Measurements from ENCODE around the gene TUSC1. TPM values are rescaled to one million over a fixed set of nuclear protein-coding genes. Genes with fewer than 3 reads are reported as not detected.

Gene TUSC1
- total and polyA plus RNA-seq, 2 of the 8 experiments (the other 6 are each of a cell fraction or from before 2014, with no cell fraction given): 4.3 to 4.6 TPM

DNA sequence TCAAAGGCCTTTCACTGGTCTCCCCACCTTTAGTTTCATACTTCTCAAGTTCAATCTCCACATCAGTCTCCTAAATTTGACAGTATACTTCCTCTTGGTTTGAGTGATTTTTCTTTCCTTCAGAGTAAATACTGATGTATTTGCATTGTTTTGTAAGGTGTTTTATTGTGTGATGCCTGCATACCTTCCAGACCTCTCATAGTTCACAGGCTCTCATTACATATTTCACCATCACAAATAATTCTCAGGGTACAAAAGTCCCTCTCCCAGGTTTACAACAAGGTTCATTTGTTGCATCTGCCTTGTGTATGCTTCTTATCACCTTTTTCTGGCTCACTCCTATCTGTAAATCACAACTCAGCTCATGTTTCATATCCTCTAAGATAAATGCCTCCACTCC lies 22.2 kb upstream of the TUSC1 start (continued):
- TF ChIP-seq, protein P1, sequence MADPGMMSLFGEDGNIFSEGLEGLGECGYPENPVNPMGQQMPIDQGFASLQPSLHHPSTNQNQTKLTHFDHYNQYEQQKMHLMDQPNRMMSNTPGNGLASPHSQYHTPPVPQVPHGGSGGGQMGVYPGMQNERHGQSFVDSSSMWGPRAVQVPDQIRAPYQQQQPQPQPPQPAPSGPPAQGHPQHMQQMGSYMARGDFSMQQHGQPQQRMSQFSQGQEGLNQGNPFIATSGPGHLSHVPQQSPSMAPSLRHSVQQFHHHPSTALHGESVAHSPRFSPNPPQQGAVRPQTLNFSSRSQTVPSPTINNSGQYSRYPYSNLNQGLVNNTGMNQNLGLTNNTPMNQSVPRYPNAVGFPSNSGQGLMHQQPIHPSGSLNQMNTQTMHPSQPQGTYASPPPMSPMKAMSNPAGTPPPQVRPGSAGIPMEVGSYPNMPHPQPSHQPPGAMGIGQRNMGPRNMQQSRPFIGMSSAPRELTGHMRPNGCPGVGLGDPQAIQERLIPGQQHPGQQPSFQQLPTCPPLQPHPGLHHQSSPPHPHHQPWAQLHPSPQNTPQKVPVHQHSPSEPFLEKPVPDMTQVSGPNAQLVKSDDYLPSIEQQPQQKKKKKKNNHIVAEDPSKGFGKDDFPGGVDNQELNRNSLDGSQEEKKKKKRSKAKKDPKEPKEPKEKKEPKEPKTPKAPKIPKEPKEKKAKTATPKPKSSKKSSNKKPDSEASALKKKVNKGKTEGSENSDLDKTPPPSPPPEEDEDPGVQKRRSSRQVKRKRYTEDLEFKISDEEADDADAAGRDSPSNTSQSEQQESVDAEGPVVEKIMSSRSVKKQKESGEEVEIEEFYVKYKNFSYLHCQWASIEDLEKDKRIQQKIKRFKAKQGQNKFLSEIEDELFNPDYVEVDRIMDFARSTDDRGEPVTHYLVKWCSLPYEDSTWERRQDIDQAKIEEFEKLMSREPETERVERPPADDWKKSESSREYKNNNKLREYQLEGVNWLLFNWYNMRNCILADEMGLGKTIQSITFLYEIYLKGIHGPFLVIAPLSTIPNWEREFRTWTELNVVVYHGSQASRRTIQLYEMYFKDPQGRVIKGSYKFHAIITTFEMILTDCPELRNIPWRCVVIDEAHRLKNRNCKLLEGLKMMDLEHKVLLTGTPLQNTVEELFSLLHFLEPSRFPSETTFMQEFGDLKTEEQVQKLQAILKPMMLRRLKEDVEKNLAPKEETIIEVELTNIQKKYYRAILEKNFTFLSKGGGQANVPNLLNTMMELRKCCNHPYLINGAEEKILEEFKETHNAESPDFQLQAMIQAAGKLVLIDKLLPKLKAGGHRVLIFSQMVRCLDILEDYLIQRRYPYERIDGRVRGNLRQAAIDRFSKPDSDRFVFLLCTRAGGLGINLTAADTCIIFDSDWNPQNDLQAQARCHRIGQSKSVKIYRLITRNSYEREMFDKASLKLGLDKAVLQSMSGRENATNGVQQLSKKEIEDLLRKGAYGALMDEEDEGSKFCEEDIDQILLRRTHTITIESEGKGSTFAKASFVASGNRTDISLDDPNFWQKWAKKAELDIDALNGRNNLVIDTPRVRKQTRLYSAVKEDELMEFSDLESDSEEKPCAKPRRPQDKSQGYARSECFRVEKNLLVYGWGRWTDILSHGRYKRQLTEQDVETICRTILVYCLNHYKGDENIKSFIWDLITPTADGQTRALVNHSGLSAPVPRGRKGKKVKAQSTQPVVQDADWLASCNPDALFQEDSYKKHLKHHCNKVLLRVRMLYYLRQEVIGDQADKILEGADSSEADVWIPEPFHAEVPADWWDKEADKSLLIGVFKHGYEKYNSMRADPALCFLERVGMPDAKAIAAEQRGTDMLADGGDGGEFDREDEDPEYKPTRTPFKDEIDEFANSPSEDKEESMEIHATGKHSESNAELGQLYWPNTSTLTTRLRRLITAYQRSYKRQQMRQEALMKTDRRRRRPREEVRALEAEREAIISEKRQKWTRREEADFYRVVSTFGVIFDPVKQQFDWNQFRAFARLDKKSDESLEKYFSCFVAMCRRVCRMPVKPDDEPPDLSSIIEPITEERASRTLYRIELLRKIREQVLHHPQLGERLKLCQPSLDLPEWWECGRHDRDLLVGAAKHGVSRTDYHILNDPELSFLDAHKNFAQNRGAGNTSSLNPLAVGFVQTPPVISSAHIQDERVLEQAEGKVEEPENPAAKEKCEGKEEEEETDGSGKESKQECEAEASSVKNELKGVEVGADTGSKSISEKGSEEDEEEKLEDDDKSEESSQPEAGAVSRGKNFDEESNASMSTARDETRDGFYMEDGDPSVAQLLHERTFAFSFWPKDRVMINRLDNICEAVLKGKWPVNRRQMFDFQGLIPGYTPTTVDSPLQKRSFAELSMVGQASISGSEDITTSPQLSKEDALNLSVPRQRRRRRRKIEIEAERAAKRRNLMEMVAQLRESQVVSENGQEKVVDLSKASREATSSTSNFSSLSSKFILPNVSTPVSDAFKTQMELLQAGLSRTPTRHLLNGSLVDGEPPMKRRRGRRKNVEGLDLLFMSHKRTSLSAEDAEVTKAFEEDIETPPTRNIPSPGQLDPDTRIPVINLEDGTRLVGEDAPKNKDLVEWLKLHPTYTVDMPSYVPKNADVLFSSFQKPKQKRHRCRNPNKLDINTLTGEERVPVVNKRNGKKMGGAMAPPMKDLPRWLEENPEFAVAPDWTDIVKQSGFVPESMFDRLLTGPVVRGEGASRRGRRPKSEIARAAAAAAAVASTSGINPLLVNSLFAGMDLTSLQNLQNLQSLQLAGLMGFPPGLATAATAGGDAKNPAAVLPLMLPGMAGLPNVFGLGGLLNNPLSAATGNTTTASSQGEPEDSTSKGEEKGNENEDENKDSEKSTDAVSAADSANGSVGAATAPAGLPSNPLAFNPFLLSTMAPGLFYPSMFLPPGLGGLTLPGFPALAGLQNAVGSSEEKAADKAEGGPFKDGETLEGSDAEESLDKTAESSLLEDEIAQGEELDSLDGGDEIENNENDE (IDR thresholded peaks at IDR 0.05; ENCODE audit: insufficient replicate concordance, low read length): no peak
- TF ChIP-seq CHD1 (IDR thresholded peaks at IDR 0.05; ENCODE audit: low read depth, low read length) (no peak), CEBPB (IDR thresholded peaks at IDR 0.05; ENCODE audit: low read depth, low read length) (no peak), CREB1 (IDR thresholded peaks at IDR 0.05) (no peak), EZH2 (IDR thresholded peaks at IDR 0.05; ENCODE audit: low read depth, low read length, severe bottlenecking) (no peak), SUZ12 (IDR thresholded peaks at IDR 0.05; ENCODE audit: low read length) (no peak), ZNF274 (IDR thresholded peaks at IDR 0.05; ENCODE audit: borderline replicate concordance, extremely low read depth, low read length) (no peak), BRCA1 (IDR thresholded peaks at IDR 0.05; ENCODE audit: low read depth, low read length) (no peak)
